ENCODE results near the gene C19orf12.
"Not testable (repeated sequence)": the region's sequence is repeated elsewhere in the genome, so short reads cannot be mapped to it uniquely, and the experiment has no call there.

The C19orf12 gene

GRCh38 chr19:29727906-29728305, 12.8 kb upstream of the C19orf12 start:
- no peak for DNase-seq

GRCh38 chr19:29724746-29725145, 9.7 kb upstream of the C19orf12 start:
- DNase-seq, result no peak

- DNase-seq, result no peak
Observed at GRCh38 chr19:29724102-29724641, 9.1 kb upstream of the C19orf12 start.

GRCh38 chr19:29717051-29717450, 2.0 kb upstream of the C19orf12 start:
- no peak for DNase-seq

GRCh38 chr19:29715701-29716581, 880 bp upstream of the C19orf12 start:
- no peak for DNase-seq

GRCh38 chr19:29714371-29714952, 599 bp downstream of the C19orf12 start:
- DNase-seq, result peak; percentile 70

- DNase-seq, result peak in 1 of 2 donors; percentile 13
Observed at GRCh38 chr19:29712744-29713516, 2.1 kb downstream of the C19orf12 start.

GRCh38 chr19:29711584-29712132, 3.4 kb downstream of the C19orf12 start:
- peak in 1 of 2 donors; percentile 16 for DNase-seq

- not testable (repeated sequence) for DNase-seq
Observed at GRCh38 chr19:29709440-29709798, 5.6 kb downstream of the C19orf12 start.

GRCh38 chr19:29708554-29709439, 6.3 kb downstream of the C19orf12 start:
- DNase-seq, result no peak

GRCh38 chr19:29706635-29707034, 8.4 kb downstream of the C19orf12 start:
- no peak for DNase-seq

GRCh38 chr19:29705706-29706105, 9.4 kb downstream of the C19orf12 start:
- no peak for DNase-seq

- DNase-seq, result no peak
Observed at GRCh38 chr19:29704562-29705558, 10.2 kb downstream of the C19orf12 start.

- no peak for DNase-seq
Observed at GRCh38 chr19:29702963-29703320, 12.1 kb downstream of the C19orf12 start.

- no peak for DNase-seq
Observed at GRCh38 chr19:29702161-29702962, 12.7 kb downstream of the C19orf12 start.

GRCh38 chr19:29700498-29700897, 14.6 kb downstream of the C19orf12 start:
- no peak for DNase-seq

- no peak for DNase-seq
Observed at GRCh38 chr19:29699861-29700260, 15.2 kb downstream of the C19orf12 start.

GRCh38 chr19:29697523-29698261, 17.4 kb downstream of the C19orf12 start:
- no peak for DNase-seq

- no peak for DNase-seq
Observed at GRCh38 chr19:29696565-29696846, 18.6 kb downstream of the C19orf12 start.
